GM12874 (cell line): Measurements from ENCODE around the gene PPHLN1.

Experiments
- CTCF ChIP-seq: IDR thresholded peaks from 2 replicates; pipeline ENCODE4 v1.5.1; 2011; ENCODE audit warnings: low read depth, mild to moderate bottlenecking, control low read depth, low read length, moderate library complexity; ENCODE audit not compliant: insufficient read depth

The PPHLN1 gene

GRCh38 chr12:42447371-42447786 lies 121.4 kb downstream of the PPHLN1 start:
- TF ChIP-seq CTCF, result no peak

GRCh38 chr12:42448841-42449240 lies 122.9 kb downstream of the PPHLN1 start:
- no peak for TF ChIP-seq CTCF

- TF ChIP-seq CTCF, result no peak
Measured at GRCh38 chr12:42450248-42450647, 124.3 kb downstream of the PPHLN1 start.

- TF ChIP-seq CTCF, result no peak
Measured at GRCh38 chr12:42458575-42458974, 132.6 kb downstream of the PPHLN1 start.

GRCh38 chr12:42459336-42459847 lies 133.4 kb downstream of the PPHLN1 start:
- TF ChIP-seq CTCF, result no peak

- TF ChIP-seq CTCF, result no peak
Measured at GRCh38 chr12:42462486-42462885, 136.5 kb downstream of the PPHLN1 start.

- no peak for TF ChIP-seq CTCF
Measured at GRCh38 chr12:42463671-42464070, 137.7 kb downstream of the PPHLN1 start.
